RWPE1 (cell line): ENCODE measurements around the gene NSD1.

Source experiments
- CTCF ChIA-PET: fragments of 350-600 bp; sonication (Branson Sonifier 250); formaldehyde crosslinking; extraction: SDS; loops from one replicate; lab custom pipeline; 2021; lab: Yijun Ruan, JAX
- POLR2A ChIA-PET: fragments of 400-600 bp; formaldehyde crosslinking; extraction: SDS; loops from one replicate; lab custom pipeline; 2020; ENCODE audit warnings: antibody characterized with exemption; ENCODE audit not compliant: low non-redundant PET; lab: Yijun Ruan, JAX
- DNase-seq: peaks from one replicate; pipeline ENCODE4 v3.0.0; 2012; ENCODE audit warnings: low spot score
- H3K27ac ChIP-seq: fragments of 450-650 bp; 2 replicates; pipeline ENCODE4 v1.5.1; 2017
- TF ChIP-seq, protein P1 (sequence below): fragments of 450-650 bp; conservative IDR thresholded peaks from 2 replicates; pipeline ENCODE4 v1.5.1; 2017; ENCODE audit warnings: low read depth, mild to moderate bottlenecking

NSD1 gene

DNA sequence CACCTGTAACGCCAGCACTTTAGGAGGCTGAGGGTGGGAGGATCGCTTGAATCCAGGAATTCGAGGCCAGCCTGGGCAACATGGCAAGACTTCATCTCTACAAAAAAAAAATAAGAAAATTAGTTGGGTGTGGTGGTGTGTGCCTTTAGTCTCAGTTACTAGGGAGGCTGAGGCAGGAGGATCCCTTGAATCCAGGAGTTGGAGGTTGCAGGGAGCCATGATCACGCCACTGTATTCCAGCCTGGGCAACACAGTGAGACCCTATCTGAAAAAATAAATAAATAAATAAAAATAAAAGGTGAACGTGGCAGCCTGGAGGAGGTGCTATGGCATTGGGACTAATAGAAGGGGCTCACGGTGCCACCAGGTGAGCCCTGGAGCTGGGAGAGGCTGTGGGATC lies 39.8 kb upstream of the NSD1 start:
- POLR2A ChIA-PET: no interaction called here
- TF ChIP-seq, protein P1, sequence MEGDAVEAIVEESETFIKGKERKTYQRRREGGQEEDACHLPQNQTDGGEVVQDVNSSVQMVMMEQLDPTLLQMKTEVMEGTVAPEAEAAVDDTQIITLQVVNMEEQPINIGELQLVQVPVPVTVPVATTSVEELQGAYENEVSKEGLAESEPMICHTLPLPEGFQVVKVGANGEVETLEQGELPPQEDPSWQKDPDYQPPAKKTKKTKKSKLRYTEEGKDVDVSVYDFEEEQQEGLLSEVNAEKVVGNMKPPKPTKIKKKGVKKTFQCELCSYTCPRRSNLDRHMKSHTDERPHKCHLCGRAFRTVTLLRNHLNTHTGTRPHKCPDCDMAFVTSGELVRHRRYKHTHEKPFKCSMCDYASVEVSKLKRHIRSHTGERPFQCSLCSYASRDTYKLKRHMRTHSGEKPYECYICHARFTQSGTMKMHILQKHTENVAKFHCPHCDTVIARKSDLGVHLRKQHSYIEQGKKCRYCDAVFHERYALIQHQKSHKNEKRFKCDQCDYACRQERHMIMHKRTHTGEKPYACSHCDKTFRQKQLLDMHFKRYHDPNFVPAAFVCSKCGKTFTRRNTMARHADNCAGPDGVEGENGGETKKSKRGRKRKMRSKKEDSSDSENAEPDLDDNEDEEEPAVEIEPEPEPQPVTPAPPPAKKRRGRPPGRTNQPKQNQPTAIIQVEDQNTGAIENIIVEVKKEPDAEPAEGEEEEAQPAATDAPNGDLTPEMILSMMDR: no peak

DNA sequence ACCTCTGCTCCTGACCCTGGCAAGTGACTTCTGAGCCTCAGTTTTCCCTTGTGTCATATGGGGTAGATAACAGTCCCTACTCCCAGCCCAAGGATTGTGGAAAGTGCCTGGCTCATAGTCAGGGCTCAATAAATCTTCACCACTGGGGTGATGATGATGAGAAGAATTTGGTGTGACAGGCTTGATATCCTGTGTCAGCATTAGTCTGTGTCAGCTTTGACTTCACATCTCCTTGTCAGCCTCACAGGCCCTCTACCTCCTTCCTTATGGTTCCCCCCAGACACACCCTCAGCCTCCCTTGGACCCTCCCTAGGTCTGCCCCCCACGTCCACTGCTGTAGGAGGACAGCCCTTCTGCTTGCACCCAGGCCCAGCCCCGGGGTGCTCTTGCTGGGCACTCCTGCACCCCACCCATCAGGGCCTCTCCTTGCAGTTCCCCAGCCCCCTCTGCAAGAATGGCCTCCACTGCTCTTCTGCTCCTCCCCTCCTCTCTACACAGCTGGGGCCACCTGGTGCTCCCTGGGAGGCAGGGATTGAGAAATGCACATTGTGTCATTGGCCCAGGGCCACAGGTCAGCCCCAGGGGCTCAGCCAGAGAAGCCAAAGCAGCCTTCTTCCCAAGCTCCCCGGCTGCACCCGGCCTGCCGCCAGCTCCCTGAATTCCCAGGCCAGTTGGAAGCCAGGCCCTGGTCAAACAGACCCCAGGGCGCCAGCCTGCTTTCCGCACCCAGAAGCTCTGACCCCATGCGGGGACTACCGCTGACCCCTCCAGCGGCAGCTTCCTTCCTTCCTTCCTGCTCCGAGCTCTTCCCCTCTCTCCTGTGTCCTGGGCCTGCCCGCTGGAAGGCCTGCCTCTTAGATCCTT lies 39.1 kb upstream of the NSD1 start:
- 0 out of 2 replicates have a peak overlapping the region, but pooled peaks have one; percentile 1 for H3K27ac ChIP-seq
- DNase-seq: no peak
- POLR2A ChIA-PET: interaction anchor here (0.6 kb wide), 1 partner anchor 254 kb away, joined by 5 read pairs; no protein-coding TSS in a partner anchor
- CTCF ChIA-PET: interaction anchor here (0.5 to 1.3 kb wide), 6 partner anchors 18 to 364 kb away, joined by 3 to 4 read pairs (median 4); no protein-coding TSS in a partner anchor
- TF ChIP-seq, protein P1: no peak

More for the DNA sequence above, 39.8 kb upstream of the NSD1 start:
- no peak for DNase-seq
- CTCF ChIA-PET: interaction anchor here (0.6 to 1.3 kb wide), 3 partner anchors 20 to 158 kb away, joined by 3 to 4 read pairs (median 4); no protein-coding TSS in a partner anchor
- no peak overlapping the region for H3K27ac ChIP-seq

DNA sequence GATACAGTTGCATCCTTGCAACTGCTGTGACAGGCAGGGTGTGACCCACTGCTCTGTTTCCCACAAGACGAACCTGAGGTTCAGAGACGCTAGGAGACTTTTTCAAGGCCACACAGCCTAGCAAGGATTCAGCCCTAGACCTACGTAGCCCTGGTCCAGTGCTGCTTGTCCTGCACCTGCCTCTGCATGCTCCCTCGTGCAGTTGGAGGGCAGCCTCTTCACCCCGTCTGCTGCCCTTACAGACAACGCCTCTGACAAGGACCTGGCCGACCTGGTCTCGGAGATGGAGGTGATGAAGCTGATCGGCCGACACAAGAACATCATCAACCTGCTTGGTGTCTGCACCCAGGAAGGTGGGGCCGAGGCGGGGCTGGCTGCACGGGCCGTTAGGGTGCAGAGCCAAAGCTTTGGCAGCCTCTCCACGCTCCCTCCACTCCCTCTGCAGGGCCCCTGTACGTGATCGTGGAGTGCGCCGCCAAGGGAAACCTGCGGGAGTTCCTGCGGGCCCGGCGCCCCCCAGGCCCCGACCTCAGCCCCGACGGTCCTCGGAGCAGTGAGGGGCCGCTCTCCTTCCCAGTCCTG lies 38.4 kb upstream of the NSD1 start:
- 0 out of 2 replicates have a peak overlapping the region, but pooled peaks have one; percentile 1 for H3K27ac ChIP-seq
- CTCF ChIA-PET: interaction anchor here (0.5 to 0.9 kb wide), 3 partner anchors 17 to 364 kb away, joined by 3 to 4 read pairs (median 3); no protein-coding TSS in a partner anchor
- POLR2A ChIA-PET: no interaction called here
- DNase-seq: no peak
- TF ChIP-seq, protein P1: no peak

DNA sequence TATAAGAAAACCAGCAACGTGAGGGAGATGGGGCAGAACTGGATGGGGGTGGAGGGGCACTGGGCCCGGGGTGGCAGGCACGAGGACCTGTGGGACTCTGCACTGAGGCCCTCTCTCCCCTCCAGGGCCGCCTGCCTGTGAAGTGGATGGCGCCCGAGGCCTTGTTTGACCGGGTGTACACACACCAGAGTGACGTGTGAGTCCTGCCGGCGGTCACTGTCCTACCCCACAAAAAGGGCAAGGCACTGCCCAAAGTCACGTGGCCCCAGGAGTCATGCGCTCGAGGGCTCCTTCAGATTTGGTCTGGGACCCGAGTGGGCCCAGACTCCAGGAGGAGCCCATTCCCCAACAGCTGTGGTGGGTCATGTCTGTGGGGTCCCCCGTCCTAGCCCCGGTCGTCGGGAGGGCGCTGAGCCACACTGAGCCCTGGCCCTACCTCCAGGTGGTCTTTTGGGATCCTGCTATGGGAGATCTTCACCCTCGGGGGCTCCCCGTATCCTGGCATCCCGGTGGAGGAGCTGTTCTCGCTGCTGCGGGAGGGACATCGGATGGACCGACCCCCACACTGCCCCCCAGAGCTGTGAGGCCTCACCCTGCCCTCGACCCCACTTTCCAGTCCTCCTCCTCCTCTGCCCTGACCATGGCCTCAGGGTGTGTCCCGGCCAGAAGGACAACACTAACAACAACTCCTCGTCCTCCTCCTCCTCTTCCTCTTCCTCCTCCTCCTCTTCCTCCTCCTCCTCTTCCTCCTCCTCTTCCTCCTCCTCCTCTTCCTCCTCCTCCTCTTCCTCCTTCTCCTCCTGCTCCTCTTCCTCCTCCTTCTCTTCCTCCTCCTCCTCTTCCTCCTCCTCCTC lies 37.2 kb upstream of the NSD1 start:
- ChIA-PET POLR2A (no interaction called here), CTCF (interaction anchor here (3.5 kb wide), 1 partner anchor 16 kb away, joined by 31 read pairs; no protein-coding TSS in a partner anchor)
- no peak overlapping the region for H3K27ac ChIP-seq
- no peak for DNase-seq
- TF ChIP-seq, protein P1: no peak

DNA sequence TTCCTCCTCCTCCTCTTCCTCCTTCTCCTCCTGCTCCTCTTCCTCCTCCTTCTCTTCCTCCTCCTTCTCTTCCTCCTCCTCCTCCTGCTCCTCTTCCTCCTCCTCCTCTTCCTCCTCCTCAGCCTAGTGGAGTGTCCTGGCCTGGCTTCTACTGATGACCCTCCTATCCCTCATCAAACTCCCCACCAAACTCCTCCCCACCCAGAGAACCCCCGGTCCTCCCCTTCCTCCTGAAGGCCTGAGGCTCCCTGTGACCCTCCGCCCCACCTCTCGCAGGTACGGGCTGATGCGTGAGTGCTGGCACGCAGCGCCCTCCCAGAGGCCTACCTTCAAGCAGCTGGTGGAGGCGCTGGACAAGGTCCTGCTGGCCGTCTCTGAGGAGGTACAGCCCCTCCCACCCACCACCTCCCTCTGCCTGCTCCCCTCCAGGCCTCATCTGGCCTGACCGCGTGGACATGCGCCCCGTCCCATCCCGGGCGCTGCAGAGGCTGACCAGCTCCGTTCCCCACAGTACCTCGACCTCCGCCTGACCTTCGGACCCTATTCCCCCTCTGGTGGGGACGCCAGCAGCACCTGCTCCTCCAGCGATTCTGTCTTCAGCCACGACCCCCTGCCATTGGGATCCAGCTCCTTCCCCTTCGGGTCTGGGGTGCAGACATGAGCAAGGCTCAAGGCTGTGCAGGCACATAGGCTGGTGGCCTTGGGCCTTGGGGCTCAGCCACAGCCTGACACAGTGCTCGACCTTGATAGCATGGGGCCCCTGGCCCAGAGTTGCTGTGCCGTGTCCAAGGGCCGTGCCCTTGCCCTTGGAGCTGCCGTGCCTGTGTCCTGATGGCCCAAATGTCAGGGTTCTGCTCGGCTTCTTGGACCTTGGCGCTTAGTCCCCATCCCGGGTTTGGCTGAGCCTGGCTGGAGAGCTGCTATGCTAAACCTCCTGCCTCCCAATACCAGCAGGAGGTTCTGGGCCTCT lies 36.3 kb upstream of the NSD1 start:
- POLR2A ChIA-PET: interaction anchor here (0.6 kb wide), 1 partner anchor 138 kb away, joined by 6 read pairs; no protein-coding TSS in a partner anchor
- no peak for DNase-seq
- TF ChIP-seq, protein P1: no peak
- CTCF ChIA-PET: interaction anchor here (0.5 to 3.5 kb wide), 4 partner anchors 10 to 36 kb away, joined by 3 to 31 read pairs (median 4); partner anchors contain the start of gene FGFR4
- no peak overlapping the region for H3K27ac ChIP-seq
